Loucy (cell line): ENCODE results near the gene HSDL1.

Experiments
- H2AFZ ChIP-seq: fragments of 200-600 bp; sonication (generic); 2 replicates; pipeline ENCODE4 v1.6.0; 2016; ENCODE audit warnings: antibody characterized with exemption, mild to moderate bottlenecking, low read length, moderate library complexity
- H3F3A ChIP-seq: fragments of 200-600 bp; 2 replicates; pipeline ENCODE4 v1.6.0; 2016; ENCODE audit warnings: antibody characterized with exemption, low read depth, mild to moderate bottlenecking
- H3K27me3 ChIP-seq: fragments of 200-600 bp; sonication (generic); 2 replicates; pipeline ENCODE4 v1.6.1; 2014; ENCODE audit warnings: low read length, mild to moderate bottlenecking; ENCODE audit not compliant: insufficient read depth, poor library complexity, severe bottlenecking
- H3K36me3 ChIP-seq: fragments of 200-600 bp; sonication (generic); 2 replicates; pipeline ENCODE4 v1.6.1; 2016; ENCODE audit warnings: low read length; ENCODE audit not compliant: insufficient read depth
- H3K4me1 ChIP-seq: fragments of 200-600 bp; sonication (generic); 2 replicates; pipeline ENCODE4 v1.5.1; 2014; ENCODE audit warnings: low read length, mild to moderate bottlenecking; ENCODE audit not compliant: insufficient read depth, poor library complexity, severe bottlenecking
- H3K4me2 ChIP-seq: fragments of 200-600 bp; sonication (generic); 2 replicates; pipeline ENCODE4 v1.6.0; 2014; ENCODE audit warnings: antibody characterized with exemption, low read length, low read depth, mild to moderate bottlenecking; ENCODE audit not compliant: poor library complexity, severe bottlenecking
- H3K4me3 ChIP-seq: fragments of 200-600 bp; sonication (generic); 2 replicates; pipeline ENCODE4 v1.5.1; 2014; ENCODE audit warnings: low read length, mild to moderate bottlenecking, mixed read lengths; ENCODE audit not compliant: poor library complexity, severe bottlenecking
- H3K79me2 ChIP-seq: fragments of 200-600 bp; sonication (generic); 2 replicates; pipeline ENCODE4 v1.6.1; 2014; ENCODE audit warnings: low read length; ENCODE audit not compliant: insufficient read depth
- H3K9ac ChIP-seq: fragments of 200-600 bp; sonication (generic); 2 replicates; pipeline ENCODE4 v1.6.0; 2014; ENCODE audit warnings: mild to moderate bottlenecking, low read depth, low read length, moderate library complexity; ENCODE audit not compliant: poor library complexity, severe bottlenecking
- H3K9me2 ChIP-seq: fragments of 200-600 bp; sonication (generic); replicated peaks from 2 replicates; pipeline ENCODE4 v1.6.1; 2016; ENCODE audit warnings: low read depth, low read length, mixed read lengths
- H3K9me3 ChIP-seq: fragments of 200-600 bp; sonication (generic); 2 replicates; pipeline ENCODE4 v1.6.1; 2014; ENCODE audit warnings: mild to moderate bottlenecking, antibody characterized with exemption, low read length, low read depth; ENCODE audit not compliant: insufficient read depth
- H4K20me1 ChIP-seq: fragments of 200-600 bp; sonication (generic); 2 replicates; pipeline ENCODE4 v1.6.0; 2014; ENCODE audit warnings: antibody characterized with exemption, low read length, mild to moderate bottlenecking; ENCODE audit not compliant: insufficient read depth, poor library complexity, severe bottlenecking
- CTCF ChIP-seq: fragments of 200-600 bp; sonication (generic); conservative IDR thresholded peaks from 2 replicates; pipeline ENCODE4 v1.5.1; 2014; ENCODE audit warnings: mild to moderate bottlenecking, antibody characterized with exemption, low read length
- EZH2phosphoT487 ChIP-seq: fragments of 200-600 bp; IDR thresholded peaks from 2 replicates; pipeline ENCODE4 v1.6.1; 2018; ENCODE audit warnings: antibody characterized with exemption, mild to moderate bottlenecking, moderate library complexity, borderline replicate concordance

The HSDL1 gene

GRCh38 chr16:84079664-84080063, 65.3 kb downstream of the HSDL1 start:
- Histone ChIP-seq H3K4me3 (no peak overlapping the region), H3K79me2 (peaks cover 11% of the 10 kb centered on the region; the same call in 1 of the 2 replicates)

GRCh38 chr16:84075376-84075775, 69.6 kb downstream of the HSDL1 start:
- H4K20me1 ChIP-seq: peaks cover 4% of the 10 kb centered on the region
- H2AFZ ChIP-seq: no peak overlapping the region
- H3K36me3 ChIP-seq: peaks cover 90% of the 10 kb centered on the region; the same call in 1 of the 2 replicates
- H3K9ac ChIP-seq: no peak overlapping the region
- no peaks in the 10 kb centered on the region for H3F3A ChIP-seq
- no peaks in the 10 kb centered on the region for H3K9me2 ChIP-seq
- H3K4me3 ChIP-seq: no peak overlapping the region
- TF ChIP-seq EZH2phosphoT487 (no peak), CTCF (no peak)
- peaks cover 11% of the 10 kb centered on the region; the same call in 1 of the 2 replicates for H3K79me2 ChIP-seq
- H3K27me3 ChIP-seq: no peaks in the 10 kb centered on the region
- no peaks in the 10 kb centered on the region for H3K4me1 ChIP-seq
- H3K4me2 ChIP-seq: no peak overlapping the region
- H3K9me3 ChIP-seq: no peaks in the 10 kb centered on the region

More at GRCh38 chr16:84079664-84080063, 65.3 kb downstream of the HSDL1 start:
- Histone ChIP-seq H2AFZ (no peak overlapping the region), H3K9ac (no peak overlapping the region), H3K4me1 (no peaks in the 10 kb centered on the region), H3K9me2 (no peaks in the 10 kb centered on the region), H3F3A (no peaks in the 10 kb centered on the region), H3K36me3 (peaks cover 92% of the 10 kb centered on the region), H3K27me3 (no peaks in the 10 kb centered on the region), H4K20me1 (peaks cover 4% of the 10 kb centered on the region), H3K4me2 (no peak overlapping the region), H3K9me3 (no peaks in the 10 kb centered on the region)
- TF ChIP-seq EZH2phosphoT487: no peak
- no peak for TF ChIP-seq CTCF

- Histone ChIP-seq H3K36me3 (peaks cover 90% of the 10 kb centered on the region; the same call in 1 of the 2 replicates), H3K79me2 (peaks cover 11% of the 10 kb centered on the region; the same call in 1 of the 2 replicates), H3K27me3 (no peaks in the 10 kb centered on the region), H3F3A (no peaks in the 10 kb centered on the region), H3K9me3 (no peaks in the 10 kb centered on the region), H4K20me1 (peaks cover 4% of the 10 kb centered on the region), H3K4me3 (no peak overlapping the region), H3K4me1 (no peaks in the 10 kb centered on the region), H2AFZ (no peak overlapping the region), H3K4me2 (no peak overlapping the region), H3K9ac (no peak overlapping the region), H3K9me2 (no peaks in the 10 kb centered on the region)
- TF ChIP-seq CTCF: no peak
- no peak for TF ChIP-seq EZH2phosphoT487
Observed at GRCh38 chr16:84074721-84075120, 70.3 kb downstream of the HSDL1 start.
